Body of pancreas (tissue), 4 donors: Measurements from ENCODE around the gene RP2.

Experiments used
- CTCF ChIP-seq, 7 experiments: fragments of 450-650 bp in 4 of 7; fragments of 200-600 bp in 3 of 7; sonication (generic) in 3 of 7; IDR thresholded peaks; one replicate each; pipeline ENCODE4 v1.5.1; 2016 to 2019; ENCODE audit warnings: antibody characterized with exemption in 7 of 7
- POLR2A ChIP-seq, 3 donors: fragments of 450-650 bp; IDR thresholded peaks; one replicate each; pipeline ENCODE4 v1.6.1; 2016; ENCODE audit warnings: antibody characterized with exemption in 3 of 3, mild to moderate bottlenecking in 2 of 3

GRCh38 chrX:46929439-46930261 lies 92.8 kb downstream of the RP2 start:
- no peak for TF ChIP-seq CTCF (IDR thresholded peaks at IDR 0.05)
- TF ChIP-seq POLR2A (IDR thresholded peaks at IDR 0.05) = no peak
